ENCODE measurements around the gene CROCC2. TPM values are rescaled to one million over a fixed set of nuclear protein-coding genes. Genes with fewer than 3 reads are reported as not detected.

The CROCC2 gene
- total and polyA plus RNA-seq, 2 of the 13 experiments (the other 11 are each of a cell fraction or from before 2014, with no cell fraction given): not detected

- no peak for TF ChIP-seq ZNF891 (CRISPR knock-in tag; IDR thresholded peaks at IDR 0.05)
- TF ChIP-seq HIC2 (CRISPR knock-in tag; IDR thresholded peaks at IDR 0.05; ENCODE audit: low read depth): 0 out of 2 replicates have a peak, but pooled peaks have one; percentile 82
- no peak for TF ChIP-seq SKI (IDR thresholded peaks at IDR 0.05; ENCODE audit: partially characterized antibody)
- TF ChIP-seq TP53 (CRISPR knock-in tag; conservative IDR thresholded peaks at IDR 0.05): no peak
- TF ChIP-seq U2AF1 (optimal IDR thresholded peaks at IDR 0.05; ENCODE audit: low read depth, low read length): no peak
- TF ChIP-seq CAMTA2 (CRISPR knock-in tag; IDR thresholded peaks at IDR 0.05; ENCODE audit: borderline replicate concordance): peak; percentile 56; the same call in 1 of the 2 replicates
- no peak for TF ChIP-seq ZNF343 (CRISPR knock-in tag; IDR thresholded peaks at IDR 0.05)
- no peak for TF ChIP-seq ZKSCAN1 (IDR thresholded peaks at IDR 0.05; ENCODE audit: low read length)
- TF ChIP-seq ZNF691 (CRISPR knock-in tag; IDR thresholded peaks at IDR 0.05; ENCODE audit: borderline replicate concordance, low read depth): peak; percentile 68; the same call in 1 of the 2 replicates
- no peak for TF ChIP-seq ATAD3A (CRISPR knock-in tag; IDR thresholded peaks at IDR 0.05)
- TF ChIP-seq ZNF687 (CRISPR knock-in tag; IDR thresholded peaks at IDR 0.05): peak; percentile 82
- TF ChIP-seq HNF1A (IDR thresholded peaks at IDR 0.05; ENCODE audit: low read depth): no peak
- no peak; the same call in 1 of the 2 replicates for TF ChIP-seq HNF1A (CRISPR knock-in tag; IDR thresholded peaks at IDR 0.05; ENCODE audit: borderline replicate concordance)
- peak; percentile 36; the same call in 1 of the 2 replicates for TF ChIP-seq UBTF (CRISPR knock-in tag; IDR thresholded peaks at IDR 0.05)
- TF ChIP-seq ZMYM2 (CRISPR knock-in tag; IDR thresholded peaks at IDR 0.05): no peak
Measured at GRCh38 chr2:240966906-240967680, 61.0 kb downstream of the CROCC2 start (continued).

Data from HepG2 (cell line).